Small intestine (tissue), 7 donors: ENCODE data around the gene CLEC16A. TPM values are rescaled to one million over a fixed set of nuclear protein-coding genes. Genes with fewer than 3 reads are reported as not detected.
A peak's percentile ranks its signal among the peaks of the same experiment; 100 is the strongest.

Experiments used
- DNase-seq, 2 donors: peaks; one replicate each; pipeline versions ENCODE4 v3.0.0 to v3.0.0-alpha.2; 2013
- FAIRE-seq: peaks from 2 replicates; lab custom pipeline; 2012; peaks lifted over from hg19 to GRCh38; lab: Jason Lieb, UNC
- H3K27ac ChIP-seq, 3 donors: one replicate each; pipeline ENCODE4 v1.5.1; 2013; ENCODE audit warnings: low read length in 2 of 3, mild to moderate bottlenecking in 2 of 3, control low read depth in 1 of 3, inconsistent platforms in 1 of 3, low read depth in 1 of 3, moderate library complexity in 1 of 3
- H3K27me3 ChIP-seq, 3 donors: one replicate each; pipeline ENCODE4 v1.6.1; 2013; ENCODE audit warnings: low read length in 3 of 3, inconsistent platforms in 1 of 3; ENCODE audit not compliant: control insufficient read depth in 3 of 3, insufficient read depth in 3 of 3
- H3K36me3 ChIP-seq, 3 donors: one replicate each; pipeline ENCODE4 v1.6.1; 2013; ENCODE audit warnings: low read length in 3 of 3, inconsistent platforms in 1 of 3, low read depth in 1 of 3, mild to moderate bottlenecking in 1 of 3, moderate library complexity in 1 of 3; ENCODE audit not compliant: control insufficient read depth in 3 of 3, insufficient read depth in 2 of 3
- H3K4me1 ChIP-seq, 3 donors: one replicate each; pipeline ENCODE4 v1.6.1; 2013; ENCODE audit warnings: low read length in 2 of 3, inconsistent platforms in 1 of 3, low read depth in 1 of 3, mild to moderate bottlenecking in 1 of 3, moderate library complexity in 1 of 3; ENCODE audit not compliant: control insufficient read depth in 3 of 3, insufficient read depth in 2 of 3
- H3K4me3 ChIP-seq, 3 donors: one replicate each; pipeline ENCODE4 v1.5.1; 2013; ENCODE audit warnings: low read length in 3 of 3, control low read depth in 1 of 3, inconsistent platforms in 1 of 3, low read depth in 1 of 3, mild to moderate bottlenecking in 1 of 3, moderate library complexity in 1 of 3
- H3K9me3 ChIP-seq, 2 donors: one replicate each; pipeline ENCODE4 v1.6.1; 2013; ENCODE audit warnings: low read depth in 1 of 2, low read length in 1 of 2; ENCODE audit not compliant: control insufficient read depth in 2 of 2, insufficient read depth in 1 of 2
- WGBS, 3 donors: extraction: QIAGEN DNeasy Blood & Tissue Kit; methylation state at CpG; one replicate each; pipeline ENCODE4 v1.1.7; 2013; 5-methylcytosine and 5-hydroxymethylcytosine counted together
- polyA plus RNA-seq, 4 donors: library from polyadenylated mRNA; stranded (reverse) in 3 of 4; unstranded in 1 of 4; fragments of 200-250 nt in 3 of 4; fragments of 120-200 nt in 1 of 4; gene quantifications; one replicate each; pipeline versions ENCODE4 v1.2.1 to v1.2.3, GENCODE V29; 2013
- donor health status: healthy with polysubstance abuse.
- donor health status: control.
- donor health status: control.
- donor health status: Bipolar disorder and iron deficiency.
- donor health status: healthy.

The CLEC16A gene
- polyA plus RNA-seq, 4 donors: 12.2 to 23.5 (median 14.1) TPM

DNA sequence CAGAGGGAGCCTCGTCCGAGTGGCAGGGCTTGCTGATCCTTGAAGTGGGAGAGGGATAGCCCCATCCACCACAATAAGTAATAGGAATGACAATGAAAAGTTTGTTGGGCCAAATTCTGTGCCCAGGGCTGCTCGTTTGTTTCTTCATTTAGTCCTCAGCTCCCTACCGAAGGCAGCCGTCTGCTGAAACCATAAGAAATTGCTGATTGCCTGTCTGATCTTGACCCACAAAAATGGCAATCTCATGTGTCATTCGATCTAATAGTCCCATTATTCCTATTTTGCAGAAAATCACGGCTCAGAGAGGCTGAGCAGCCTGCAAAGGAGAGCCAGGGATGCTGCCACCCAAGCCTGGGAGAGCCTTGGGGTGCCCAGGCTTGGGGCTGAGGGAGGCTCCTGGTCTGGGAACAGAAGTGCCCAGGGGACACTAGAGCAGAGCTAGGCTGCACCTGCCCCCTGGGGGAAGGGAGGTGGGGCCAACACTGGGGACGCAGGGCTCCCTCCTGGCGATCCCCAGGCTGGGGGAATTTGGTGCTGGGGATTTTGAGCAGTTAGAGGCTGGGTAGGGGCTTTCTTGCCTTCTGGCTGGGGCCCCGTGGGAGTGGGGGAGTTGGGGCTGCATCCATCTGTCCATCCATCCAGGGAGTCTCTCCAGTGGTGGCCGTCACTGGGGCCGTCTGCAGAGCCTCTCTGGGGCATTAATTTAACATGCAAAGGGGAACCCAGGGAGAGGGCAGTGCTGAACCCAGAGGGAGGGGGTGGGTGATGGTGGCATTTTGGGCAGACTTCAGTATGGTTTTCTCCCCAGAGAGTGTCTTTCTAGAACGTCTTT is 258.1 kb downstream of the CLEC16A start:
- WGBS, 3 donors: 46 to 55% (median 46%) methylated on average over 12 to 13 of the region's 13 CpGs
- no peak overlapping the region for H3K27ac ChIP-seq
- H3K4me3 ChIP-seq: no peak overlapping the region
- H3K36me3 ChIP-seq: no peaks in the 10 kb centered on the region
- FAIRE-seq (no peak), DNase-seq (no peak)
- peaks cover 0 to 2% of the 10 kb centered on the region in 2 donors for H3K9me3 ChIP-seq
- H3K4me1 ChIP-seq: peaks cover 0 to 9% (median 2%) of the 10 kb centered on the region in 3 donors
- H3K27me3 ChIP-seq: peaks cover 0 to 10% (median 0%) of the 10 kb centered on the region in 3 donors

GRCh38 chr16:11203111-11203623 is 258.8 kb downstream of the CLEC16A start:
- Histone ChIP-seq H3K9me3 (peaks cover 0 to 8% of the 10 kb centered on the region in 2 donors), H3K4me1 (peaks cover 0 to 9% (median 2%) of the 10 kb centered on the region in 3 donors), H3K27ac (no peak overlapping the region), H3K27me3 (peaks cover 0 to 10% (median 0%) of the 10 kb centered on the region in 3 donors), H3K36me3 (no peaks in the 10 kb centered on the region), H3K4me3 (no peak overlapping the region)
- DNase-seq (no peak), FAIRE-seq (no peak)
- 75 to 78% (median 76%) methylated on average over 7 of the region's 7 CpGs for WGBS, 3 donors

GRCh38 chr16:11204513-11205047 is 260.2 kb downstream of the CLEC16A start:
- whole genome bisulfite sequencing, 3 donors: 53 to 72% (median 53%) methylated on average over 4 of the region's 4 CpGs
- Histone ChIP-seq H3K4me1 (peaks cover 0 to 3% (median 2%) of the 10 kb centered on the region in 3 donors), H3K36me3 (no peaks in the 10 kb centered on the region), H3K9me3 (peaks cover 0 to 8% of the 10 kb centered on the region in 2 donors), H3K27me3 (peaks cover 0 to 10% (median 0%) of the 10 kb centered on the region in 3 donors), H3K4me3 (no peak overlapping the region), H3K27ac (no peak overlapping the region)
- no peak for DNase-seq
- no peak for FAIRE-seq

GRCh38 chr16:11205065-11205699 is 260.8 kb downstream of the CLEC16A start:
- no peak for DNase-seq
- Histone ChIP-seq H3K4me1 (peaks cover 0 to 3% (median 2%) of the 10 kb centered on the region in 3 donors), H3K36me3 (no peaks in the 10 kb centered on the region), H3K4me3 (no peak overlapping the region), H3K9me3 (peaks cover 0 to 8% of the 10 kb centered on the region in 2 donors), H3K27ac (peak overlapping the region in 1 of 3 donors; percentile 87), H3K27me3 (peaks cover 0 to 10% (median 0%) of the 10 kb centered on the region in 3 donors)
- 74 to 86% (median 75%) methylated on average over 19 of the region's 19 CpGs for WGBS, 3 donors
- FAIRE-seq: no peak

GRCh38 chr16:11205754-11206581 is 261.6 kb downstream of the CLEC16A start:
- peak; percentile 46 to 71 for DNase-seq
- 20 to 40% (median 31%) methylated on average over 12 to 13 of the region's 13 CpGs for WGBS, 3 donors
- Histone ChIP-seq H3K9me3 (peaks cover 0 to 8% of the 10 kb centered on the region in 2 donors), H3K4me1 (peaks cover 0 to 3% (median 2%) of the 10 kb centered on the region in 3 donors), H3K27me3 (peaks cover 0 to 7% (median 0%) of the 10 kb centered on the region in 3 donors), H3K27ac (peak overlapping the region in 1 of 3 donors; percentile 87), H3K4me3 (no peak overlapping the region), H3K36me3 (no peaks in the 10 kb centered on the region)
- FAIRE-seq: no peak

DNA sequence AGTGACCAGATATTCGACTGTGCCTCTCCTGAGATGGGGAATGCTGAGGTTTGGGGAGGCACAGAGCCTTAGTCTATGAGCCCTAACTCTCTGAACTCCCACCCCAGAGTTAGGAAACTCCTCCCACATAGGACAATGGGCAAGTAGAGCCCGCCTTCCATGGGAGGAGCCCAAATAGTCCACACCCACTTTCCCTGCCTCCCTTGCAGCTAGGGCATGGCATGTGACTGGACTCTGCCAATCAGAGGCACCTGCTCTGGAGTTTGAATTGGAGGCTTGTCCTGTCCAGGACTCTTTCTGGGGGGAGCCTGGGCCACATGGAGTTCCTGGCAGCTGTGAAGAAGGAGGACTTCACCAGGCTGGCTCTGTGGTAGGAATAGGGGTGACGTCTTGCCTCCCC is 263.3 kb downstream of the CLEC16A start:
- Histone ChIP-seq H3K27ac (no peak overlapping the region), H3K4me3 (no peak overlapping the region), H3K27me3 (peaks cover 0 to under 1% (median 0%) of the 10 kb centered on the region in 3 donors), H3K4me1 (peaks cover 0 to 3% (median 2%) of the 10 kb centered on the region in 3 donors), H3K9me3 (peaks cover 0 to 8% of the 10 kb centered on the region in 2 donors), H3K36me3 (no peaks in the 10 kb centered on the region)
- WGBS, 3 donors: 89 to 95% (median 92%) methylated on average over 3 of the region's 3 CpGs
- no peak for FAIRE-seq
- DNase-seq: no peak

DNA sequence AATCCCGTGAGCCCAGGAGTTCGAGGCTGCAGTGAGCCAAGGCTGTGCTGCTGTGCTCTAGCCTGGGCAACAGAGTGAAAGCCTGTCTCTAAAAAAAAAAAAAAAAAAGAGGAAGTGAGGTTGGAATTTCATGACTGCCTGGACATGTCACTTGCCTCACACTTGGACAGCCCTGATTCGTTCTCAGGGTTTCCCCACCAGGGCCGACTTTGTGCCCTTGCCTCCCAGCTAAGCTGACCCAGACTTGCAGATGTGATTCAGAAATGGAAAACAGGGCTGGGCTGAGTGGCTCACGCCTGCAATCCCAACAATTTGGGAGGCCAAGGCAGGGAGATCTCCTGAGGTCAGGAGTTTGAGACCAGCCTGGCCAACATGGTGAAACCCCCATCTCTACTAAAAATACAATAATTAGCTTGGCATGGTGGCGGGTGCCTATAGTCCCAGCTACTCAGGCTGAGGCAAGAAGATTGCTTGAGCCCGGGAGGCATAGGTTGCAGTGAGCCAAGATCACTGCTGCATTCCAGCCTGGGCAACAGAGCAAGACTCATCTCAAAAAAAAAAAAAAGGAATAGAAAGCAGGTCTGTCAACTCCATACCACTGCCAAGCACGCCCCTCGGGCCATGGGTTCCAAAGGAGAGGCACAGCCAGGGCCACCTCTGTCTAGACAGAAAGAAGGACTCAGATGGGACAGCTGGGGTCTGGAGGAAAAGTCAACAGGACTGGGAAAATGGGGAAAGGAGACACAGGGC is 264.7 kb downstream of the CLEC16A start:
- FAIRE-seq: no peak
- WGBS, 3 donors: 80 to 85% (median 82%) methylated on average over 9 of the region's 9 CpGs

More for the DNA sequence above, 264.7 kb downstream of the CLEC16A start:
- peaks cover 0 to 3% (median 2%) of the 10 kb centered on the region in 3 donors for H3K4me1 ChIP-seq
- H3K27ac ChIP-seq: no peak overlapping the region
- DNase-seq: no peak
- no peaks in the 10 kb centered on the region for H3K36me3 ChIP-seq
- peaks cover 0 to 8% of the 10 kb centered on the region in 2 donors for H3K9me3 ChIP-seq
- H3K27me3 ChIP-seq: no peaks in the 10 kb centered on the region
- H3K4me3 ChIP-seq: no peak overlapping the region
